ENCODE results near the gene GUK1. TPM values are rescaled to one million over a fixed set of nuclear protein-coding genes. Genes with fewer than 3 reads are reported as not detected.

GUK1 gene
- total and polyA plus RNA-seq, 2 experiments from 2014 or later = 87.5 to 121 TPM

DNA sequence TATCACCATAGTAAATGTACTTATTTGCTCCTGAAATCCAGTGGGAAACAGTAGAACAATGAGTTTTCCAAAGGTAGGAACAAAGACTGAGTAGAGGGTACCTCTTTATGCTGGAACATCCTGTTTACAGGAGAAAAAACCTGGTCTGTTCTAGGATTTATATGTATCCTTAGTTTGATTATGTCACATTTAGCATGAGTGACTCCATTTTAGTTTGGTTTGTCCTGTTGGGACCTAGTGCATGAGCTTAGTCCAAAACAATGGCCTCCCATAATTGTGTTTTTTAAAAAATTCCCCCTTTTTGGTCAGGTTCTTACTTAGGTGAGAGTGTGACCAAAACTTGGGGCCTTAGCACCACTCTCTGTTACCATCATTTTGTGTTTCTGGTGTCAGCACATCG, 27.5 kb upstream of the GUK1 start:
- ATAC-seq = no peak
- Mint-ChIP-seq H3K4me3 (no peak overlapping the region), H3K4me1 (peaks cover 12% of the 10 kb centered on the region), H3K36me3 (ENCODE audit: low read depth) (peaks cover 5% of the 10 kb centered on the region; the same call in 2 of the 3 replicates), H3K27ac (no peak overlapping the region), H3K27me3 (ENCODE audit: insufficient read depth, low read depth, poor library complexity) (peaks cover 15% of the 10 kb centered on the region), H3K9me3 (peaks cover 22% of the 10 kb centered on the region)
- peaks cover 4% of the 10 kb centered on the region; the same call in 1 of the 2 replicates for H3K4me1 ChIP-seq (ENCODE audit: insufficient read depth)
- DNase-seq (ENCODE audit: low spot score) = no peak
- TF ChIP-seq ZNF114 (CRISPR knock-in tag; IDR thresholded peaks at IDR 0.05) = no peak
- TF ChIP-seq CTCF (conservative IDR thresholded peaks at IDR 0.05; ENCODE audit: low read depth in 2 of 2) = no peak
- TF ChIP-seq ZNF462 (CRISPR knock-in tag; IDR thresholded peaks at IDR 0.05) = no peak
- no peak for TF ChIP-seq EZH2phosphoT487 (IDR thresholded peaks at IDR 0.05; ENCODE audit: unreplicated experiment)
- TF ChIP-seq JUNB (IDR thresholded peaks at IDR 0.05; ENCODE audit: unreplicated experiment) = no peak
- TF ChIP-seq, protein P1, sequence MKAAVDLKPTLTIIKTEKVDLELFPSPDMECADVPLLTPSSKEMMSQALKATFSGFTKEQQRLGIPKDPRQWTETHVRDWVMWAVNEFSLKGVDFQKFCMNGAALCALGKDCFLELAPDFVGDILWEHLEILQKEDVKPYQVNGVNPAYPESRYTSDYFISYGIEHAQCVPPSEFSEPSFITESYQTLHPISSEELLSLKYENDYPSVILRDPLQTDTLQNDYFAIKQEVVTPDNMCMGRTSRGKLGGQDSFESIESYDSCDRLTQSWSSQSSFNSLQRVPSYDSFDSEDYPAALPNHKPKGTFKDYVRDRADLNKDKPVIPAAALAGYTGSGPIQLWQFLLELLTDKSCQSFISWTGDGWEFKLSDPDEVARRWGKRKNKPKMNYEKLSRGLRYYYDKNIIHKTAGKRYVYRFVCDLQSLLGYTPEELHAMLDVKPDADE (IDR thresholded peaks at IDR 0.05) = no peak
- no peak for TF ChIP-seq CREB1 (CRISPR knock-in tag; IDR thresholded peaks at IDR 0.05; ENCODE audit: low read depth)
- TF ChIP-seq, protein P2, sequence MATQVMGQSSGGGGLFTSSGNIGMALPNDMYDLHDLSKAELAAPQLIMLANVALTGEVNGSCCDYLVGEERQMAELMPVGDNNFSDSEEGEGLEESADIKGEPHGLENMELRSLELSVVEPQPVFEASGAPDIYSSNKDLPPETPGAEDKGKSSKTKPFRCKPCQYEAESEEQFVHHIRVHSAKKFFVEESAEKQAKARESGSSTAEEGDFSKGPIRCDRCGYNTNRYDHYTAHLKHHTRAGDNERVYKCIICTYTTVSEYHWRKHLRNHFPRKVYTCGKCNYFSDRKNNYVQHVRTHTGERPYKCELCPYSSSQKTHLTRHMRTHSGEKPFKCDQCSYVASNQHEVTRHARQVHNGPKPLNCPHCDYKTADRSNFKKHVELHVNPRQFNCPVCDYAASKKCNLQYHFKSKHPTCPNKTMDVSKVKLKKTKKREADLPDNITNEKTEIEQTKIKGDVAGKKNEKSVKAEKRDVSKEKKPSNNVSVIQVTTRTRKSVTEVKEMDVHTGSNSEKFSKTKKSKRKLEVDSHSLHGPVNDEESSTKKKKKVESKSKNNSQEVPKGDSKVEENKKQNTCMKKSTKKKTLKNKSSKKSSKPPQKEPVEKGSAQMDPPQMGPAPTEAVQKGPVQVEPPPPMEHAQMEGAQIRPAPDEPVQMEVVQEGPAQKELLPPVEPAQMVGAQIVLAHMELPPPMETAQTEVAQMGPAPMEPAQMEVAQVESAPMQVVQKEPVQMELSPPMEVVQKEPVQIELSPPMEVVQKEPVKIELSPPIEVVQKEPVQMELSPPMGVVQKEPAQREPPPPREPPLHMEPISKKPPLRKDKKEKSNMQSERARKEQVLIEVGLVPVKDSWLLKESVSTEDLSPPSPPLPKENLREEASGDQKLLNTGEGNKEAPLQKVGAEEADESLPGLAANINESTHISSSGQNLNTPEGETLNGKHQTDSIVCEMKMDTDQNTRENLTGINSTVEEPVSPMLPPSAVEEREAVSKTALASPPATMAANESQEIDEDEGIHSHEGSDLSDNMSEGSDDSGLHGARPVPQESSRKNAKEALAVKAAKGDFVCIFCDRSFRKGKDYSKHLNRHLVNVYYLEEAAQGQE (IDR thresholded peaks at IDR 0.05; ENCODE audit: unreplicated experiment) = no peak
- H3K4me2 ChIP-seq = no peak overlapping the region
- H3K4me3 ChIP-seq = no peak overlapping the region
- H4K20me1 ChIP-seq (replicated peaks; ENCODE audit: insufficient read depth) = no peaks in the 10 kb centered on the region; the same call in 1 of the 2 replicates
- peaks cover 8% of the 10 kb centered on the region for H3K79me2 ChIP-seq (replicated peaks; ENCODE audit: insufficient read depth)
- H3K9me2 ChIP-seq (ENCODE audit: insufficient read depth) = 0 out of 2 replicates have a peak, but pooled peaks cover 4% of the 10 kb centered on the region
- H3F3A ChIP-seq (replicated peaks; ENCODE audit: low read depth) = no peaks in the 10 kb centered on the region
- no peak overlapping the region for H3K27ac ChIP-seq (ENCODE audit: low read depth)
- no peak overlapping the region for H2AFZ ChIP-seq
- no peaks in the 10 kb centered on the region for H3K36me3 ChIP-seq (ENCODE audit: insufficient read depth)
- H3K27me3 ChIP-seq (ENCODE audit: insufficient read depth) = peaks cover 10% of the 10 kb centered on the region; the same call in 1 of the 2 replicates

All from GM23338 (cell line).